ENCODE results near the gene SLC25A46. TPM values are rescaled to one million over a fixed set of nuclear protein-coding genes. Genes with fewer than 3 reads are reported as not detected.

The SLC25A46 gene
- total and polyA plus RNA-seq, 2 experiments from 2014 or later = 14.1 to 33.1 TPM

DNA sequence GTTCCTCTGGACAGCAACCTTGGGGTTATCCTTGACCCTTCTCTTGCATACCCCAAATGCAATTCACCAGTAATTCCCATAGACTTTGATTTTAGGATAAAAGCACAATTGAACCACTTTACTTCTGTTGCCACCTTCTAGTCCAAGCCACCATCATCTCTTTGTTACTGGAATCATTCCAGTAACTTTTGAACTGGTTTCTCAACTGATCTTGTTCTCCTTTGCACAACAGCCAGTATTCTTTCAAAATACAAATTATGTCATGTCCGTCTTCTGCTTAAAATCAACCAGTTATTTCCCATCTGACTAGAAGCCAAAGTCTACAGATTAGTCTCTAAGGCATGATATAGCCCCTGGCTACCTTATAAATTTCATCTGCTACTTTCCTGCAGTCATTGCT lies 21.4 kb downstream of the SLC25A46 start (continued):
- TF ChIP-seq, protein P1, sequence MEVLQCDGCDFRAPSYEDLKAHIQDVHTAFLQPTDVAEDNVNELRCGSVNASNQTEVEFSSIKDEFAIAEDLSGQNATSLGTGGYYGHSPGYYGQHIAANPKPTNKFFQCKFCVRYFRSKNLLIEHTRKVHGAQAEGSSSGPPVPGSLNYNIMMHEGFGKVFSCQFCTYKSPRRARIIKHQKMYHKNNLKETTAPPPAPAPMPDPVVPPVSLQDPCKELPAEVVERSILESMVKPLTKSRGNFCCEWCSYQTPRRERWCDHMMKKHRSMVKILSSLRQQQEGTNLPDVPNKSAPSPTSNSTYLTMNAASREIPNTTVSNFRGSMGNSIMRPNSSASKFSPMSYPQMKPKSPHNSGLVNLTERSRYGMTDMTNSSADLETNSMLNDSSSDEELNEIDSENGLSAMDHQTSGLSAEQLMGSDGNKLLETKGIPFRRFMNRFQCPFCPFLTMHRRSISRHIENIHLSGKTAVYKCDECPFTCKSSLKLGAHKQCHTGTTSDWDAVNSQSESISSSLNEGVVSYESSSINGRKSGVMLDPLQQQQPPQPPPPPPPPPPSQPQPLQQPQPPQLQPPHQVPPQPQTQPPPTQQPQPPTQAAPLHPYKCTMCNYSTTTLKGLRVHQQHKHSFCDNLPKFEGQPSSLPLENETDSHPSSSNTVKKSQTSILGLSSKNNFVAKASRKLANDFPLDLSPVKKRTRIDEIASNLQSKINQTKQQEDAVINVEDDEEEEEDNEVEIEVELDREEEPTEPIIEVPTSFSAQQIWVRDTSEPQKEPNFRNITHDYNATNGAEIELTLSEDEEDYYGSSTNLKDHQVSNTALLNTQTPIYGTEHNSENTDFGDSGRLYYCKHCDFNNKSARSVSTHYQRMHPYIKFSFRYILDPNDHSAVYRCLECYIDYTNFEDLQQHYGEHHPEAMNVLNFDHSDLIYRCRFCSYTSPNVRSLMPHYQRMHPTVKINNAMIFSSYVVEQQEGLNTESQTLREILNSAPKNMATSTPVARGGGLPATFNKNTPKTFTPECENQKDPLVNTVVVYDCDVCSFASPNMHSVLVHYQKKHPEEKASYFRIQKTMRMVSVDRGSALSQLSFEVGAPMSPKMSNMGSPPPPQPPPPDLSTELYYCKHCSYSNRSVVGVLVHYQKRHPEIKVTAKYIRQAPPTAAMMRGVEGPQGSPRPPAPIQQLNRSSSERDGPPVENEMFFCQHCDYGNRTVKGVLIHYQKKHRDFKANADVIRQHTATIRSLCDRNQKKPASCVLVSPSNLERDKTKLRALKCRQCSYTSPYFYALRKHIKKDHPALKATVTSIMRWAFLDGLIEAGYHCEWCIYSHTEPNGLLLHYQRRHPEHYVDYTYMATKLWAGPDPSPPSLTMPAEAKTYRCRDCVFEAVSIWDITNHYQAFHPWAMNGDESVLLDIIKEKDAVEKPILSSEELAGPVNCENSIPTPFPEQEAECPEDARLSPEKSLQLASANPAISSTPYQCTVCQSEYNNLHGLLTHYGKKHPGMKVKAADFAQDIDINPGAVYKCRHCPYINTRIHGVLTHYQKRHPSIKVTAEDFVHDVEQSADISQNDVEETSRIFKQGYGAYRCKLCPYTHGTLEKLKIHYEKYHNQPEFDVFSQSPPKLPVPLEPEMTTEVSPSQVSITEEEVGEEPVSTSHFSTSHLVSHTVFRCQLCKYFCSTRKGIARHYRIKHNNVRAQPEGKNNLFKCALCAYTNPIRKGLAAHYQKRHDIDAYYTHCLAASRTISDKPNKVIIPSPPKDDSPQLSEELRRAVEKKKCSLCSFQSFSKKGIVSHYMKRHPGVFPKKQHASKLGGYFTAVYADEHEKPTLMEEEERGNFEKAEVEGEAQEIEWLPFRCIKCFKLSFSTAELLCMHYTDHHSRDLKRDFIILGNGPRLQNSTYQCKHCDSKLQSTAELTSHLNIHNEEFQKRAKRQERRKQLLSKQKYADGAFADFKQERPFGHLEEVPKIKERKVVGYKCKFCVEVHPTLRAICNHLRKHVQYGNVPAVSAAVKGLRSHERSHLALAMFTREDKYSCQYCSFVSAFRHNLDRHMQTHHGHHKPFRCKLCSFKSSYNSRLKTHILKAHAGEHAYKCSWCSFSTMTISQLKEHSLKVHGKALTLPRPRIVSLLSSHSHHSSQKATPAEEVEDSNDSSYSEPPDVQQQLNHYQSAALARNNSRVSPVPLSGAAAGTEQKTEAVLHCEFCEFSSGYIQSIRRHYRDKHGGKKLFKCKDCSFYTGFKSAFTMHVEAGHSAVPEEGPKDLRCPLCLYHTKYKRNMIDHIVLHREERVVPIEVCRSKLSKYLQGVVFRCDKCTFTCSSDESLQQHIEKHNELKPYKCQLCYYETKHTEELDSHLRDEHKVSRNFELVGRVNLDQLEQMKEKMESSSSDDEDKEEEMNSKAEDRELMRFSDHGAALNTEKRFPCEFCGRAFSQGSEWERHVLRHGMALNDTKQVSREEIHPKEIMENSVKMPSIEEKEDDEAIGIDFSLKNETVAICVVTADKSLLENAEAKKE (CRISPR knock-in tag; IDR thresholded peaks at IDR 0.05) = no peak
- TF ChIP-seq CREB1 (CRISPR knock-in tag; IDR thresholded peaks at IDR 0.05; ENCODE audit: low read depth) = no peak
- TF ChIP-seq, protein P2, sequence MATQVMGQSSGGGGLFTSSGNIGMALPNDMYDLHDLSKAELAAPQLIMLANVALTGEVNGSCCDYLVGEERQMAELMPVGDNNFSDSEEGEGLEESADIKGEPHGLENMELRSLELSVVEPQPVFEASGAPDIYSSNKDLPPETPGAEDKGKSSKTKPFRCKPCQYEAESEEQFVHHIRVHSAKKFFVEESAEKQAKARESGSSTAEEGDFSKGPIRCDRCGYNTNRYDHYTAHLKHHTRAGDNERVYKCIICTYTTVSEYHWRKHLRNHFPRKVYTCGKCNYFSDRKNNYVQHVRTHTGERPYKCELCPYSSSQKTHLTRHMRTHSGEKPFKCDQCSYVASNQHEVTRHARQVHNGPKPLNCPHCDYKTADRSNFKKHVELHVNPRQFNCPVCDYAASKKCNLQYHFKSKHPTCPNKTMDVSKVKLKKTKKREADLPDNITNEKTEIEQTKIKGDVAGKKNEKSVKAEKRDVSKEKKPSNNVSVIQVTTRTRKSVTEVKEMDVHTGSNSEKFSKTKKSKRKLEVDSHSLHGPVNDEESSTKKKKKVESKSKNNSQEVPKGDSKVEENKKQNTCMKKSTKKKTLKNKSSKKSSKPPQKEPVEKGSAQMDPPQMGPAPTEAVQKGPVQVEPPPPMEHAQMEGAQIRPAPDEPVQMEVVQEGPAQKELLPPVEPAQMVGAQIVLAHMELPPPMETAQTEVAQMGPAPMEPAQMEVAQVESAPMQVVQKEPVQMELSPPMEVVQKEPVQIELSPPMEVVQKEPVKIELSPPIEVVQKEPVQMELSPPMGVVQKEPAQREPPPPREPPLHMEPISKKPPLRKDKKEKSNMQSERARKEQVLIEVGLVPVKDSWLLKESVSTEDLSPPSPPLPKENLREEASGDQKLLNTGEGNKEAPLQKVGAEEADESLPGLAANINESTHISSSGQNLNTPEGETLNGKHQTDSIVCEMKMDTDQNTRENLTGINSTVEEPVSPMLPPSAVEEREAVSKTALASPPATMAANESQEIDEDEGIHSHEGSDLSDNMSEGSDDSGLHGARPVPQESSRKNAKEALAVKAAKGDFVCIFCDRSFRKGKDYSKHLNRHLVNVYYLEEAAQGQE (IDR thresholded peaks at IDR 0.05; ENCODE audit: unreplicated experiment) = no peak

DNA sequence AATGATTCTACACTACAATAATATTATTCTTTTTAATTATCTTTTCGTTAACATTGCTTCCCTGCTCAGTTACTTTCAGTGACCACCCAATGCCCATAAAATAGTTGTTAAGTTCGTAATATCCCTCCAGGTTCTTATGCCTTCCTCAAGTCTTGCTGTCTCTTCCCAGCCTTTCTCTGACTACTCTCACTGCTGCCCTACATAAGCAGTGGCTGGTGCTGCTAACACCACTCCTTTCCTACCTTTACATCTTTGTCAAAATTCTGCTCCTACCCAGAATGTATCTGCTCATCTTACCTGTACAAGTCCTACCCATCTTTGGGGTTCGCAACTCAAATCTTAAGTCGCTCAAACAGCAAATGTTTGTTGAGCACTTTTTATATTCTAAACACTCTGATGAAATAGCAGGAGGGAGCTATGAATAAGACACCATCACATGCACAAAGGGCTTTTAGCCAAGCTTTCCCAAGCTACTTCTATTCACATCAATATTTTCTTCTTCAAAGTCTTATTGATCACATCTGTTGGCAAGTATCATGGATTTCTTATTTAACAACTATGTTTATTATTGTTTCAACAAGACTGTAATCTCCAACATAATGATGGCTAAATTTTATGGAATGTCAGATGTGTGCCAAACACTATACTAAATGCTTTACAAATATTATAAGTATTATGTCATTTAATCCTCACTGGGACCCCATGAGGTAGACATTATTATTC lies 29.5 kb downstream of the SLC25A46 start:
- Histone ChIP-seq H2AFZ (no peak overlapping the region), H3K4me1 (ENCODE audit: insufficient read depth) (no peaks in the 10 kb centered on the region), H3K27ac (ENCODE audit: low read depth) (no peak overlapping the region), H3K36me3 (ENCODE audit: insufficient read depth) (no peaks in the 10 kb centered on the region), H3F3A (replicated peaks; ENCODE audit: low read depth) (no peaks in the 10 kb centered on the region), H3K27me3 (ENCODE audit: insufficient read depth) (no peaks in the 10 kb centered on the region), H3K4me3 (no peak overlapping the region), H3K4me2 (no peak overlapping the region), H3K9me2 (ENCODE audit: insufficient read depth) (no peaks in the 10 kb centered on the region), H4K20me1 (replicated peaks; ENCODE audit: insufficient read depth) (no peaks in the 10 kb centered on the region), H3K79me2 (replicated peaks; ENCODE audit: insufficient read depth) (no peaks in the 10 kb centered on the region)
- ATAC-seq (peak; percentile 61; the same call in 2 of the 3 replicates), DNase-seq (ENCODE audit: low spot score) (peak; percentile 13)
- Mint-ChIP-seq H3K27ac (no peak overlapping the region), H3K4me1 (no peaks in the 10 kb centered on the region), H3K36me3 (ENCODE audit: low read depth) (no peaks in the 10 kb centered on the region), H3K27me3 (ENCODE audit: insufficient read depth, low read depth, poor library complexity) (no peaks in the 10 kb centered on the region), H3K9me3 (no peaks in the 10 kb centered on the region), H3K4me3 (no peak overlapping the region)
- no peak for TF ChIP-seq POLR2AphosphoS5 (IDR thresholded peaks at IDR 0.05; ENCODE audit: low read depth)
- TF ChIP-seq, protein P3, sequence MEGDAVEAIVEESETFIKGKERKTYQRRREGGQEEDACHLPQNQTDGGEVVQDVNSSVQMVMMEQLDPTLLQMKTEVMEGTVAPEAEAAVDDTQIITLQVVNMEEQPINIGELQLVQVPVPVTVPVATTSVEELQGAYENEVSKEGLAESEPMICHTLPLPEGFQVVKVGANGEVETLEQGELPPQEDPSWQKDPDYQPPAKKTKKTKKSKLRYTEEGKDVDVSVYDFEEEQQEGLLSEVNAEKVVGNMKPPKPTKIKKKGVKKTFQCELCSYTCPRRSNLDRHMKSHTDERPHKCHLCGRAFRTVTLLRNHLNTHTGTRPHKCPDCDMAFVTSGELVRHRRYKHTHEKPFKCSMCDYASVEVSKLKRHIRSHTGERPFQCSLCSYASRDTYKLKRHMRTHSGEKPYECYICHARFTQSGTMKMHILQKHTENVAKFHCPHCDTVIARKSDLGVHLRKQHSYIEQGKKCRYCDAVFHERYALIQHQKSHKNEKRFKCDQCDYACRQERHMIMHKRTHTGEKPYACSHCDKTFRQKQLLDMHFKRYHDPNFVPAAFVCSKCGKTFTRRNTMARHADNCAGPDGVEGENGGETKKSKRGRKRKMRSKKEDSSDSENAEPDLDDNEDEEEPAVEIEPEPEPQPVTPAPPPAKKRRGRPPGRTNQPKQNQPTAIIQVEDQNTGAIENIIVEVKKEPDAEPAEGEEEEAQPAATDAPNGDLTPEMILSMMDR (conservative IDR thresholded peaks at IDR 0.05; ENCODE audit: low read depth in 2 of 2) = no peak
- no peak for TF ChIP-seq NANOG (IDR thresholded peaks at IDR 0.05; ENCODE audit: borderline replicate concordance)
- no peak for TF ChIP-seq ZNF331 (CRISPR knock-in tag; IDR thresholded peaks at IDR 0.05; ENCODE audit: low read depth)
- no peak for TF ChIP-seq ZNF114 (CRISPR knock-in tag; IDR thresholded peaks at IDR 0.05)
